Uterus (tissue), 2 donors: Measurements from ENCODE around the gene BDH1.

Experiments
- POLR2A ChIP-seq, 2 donors: fragments of 450-650 bp; IDR thresholded peaks; one replicate each; pipeline ENCODE4 v1.6.1; 2016; ENCODE audit warnings: antibody characterized with exemption in 2 of 2, mild to moderate bottlenecking in 1 of 2, moderate library complexity in 1 of 2
- TF ChIP-seq, protein P1 (sequence below), 4 experiments: fragments of 200-600 bp in 2 of 4; fragments of 450-650 bp in 2 of 4; sonication (generic) in 2 of 4; IDR thresholded peaks; one replicate each; pipeline ENCODE4 v1.5.1; 2016 to 2019; ENCODE audit warnings: antibody characterized with exemption in 4 of 4, mild to moderate bottlenecking in 2 of 4, moderate library complexity in 1 of 4

DNA sequence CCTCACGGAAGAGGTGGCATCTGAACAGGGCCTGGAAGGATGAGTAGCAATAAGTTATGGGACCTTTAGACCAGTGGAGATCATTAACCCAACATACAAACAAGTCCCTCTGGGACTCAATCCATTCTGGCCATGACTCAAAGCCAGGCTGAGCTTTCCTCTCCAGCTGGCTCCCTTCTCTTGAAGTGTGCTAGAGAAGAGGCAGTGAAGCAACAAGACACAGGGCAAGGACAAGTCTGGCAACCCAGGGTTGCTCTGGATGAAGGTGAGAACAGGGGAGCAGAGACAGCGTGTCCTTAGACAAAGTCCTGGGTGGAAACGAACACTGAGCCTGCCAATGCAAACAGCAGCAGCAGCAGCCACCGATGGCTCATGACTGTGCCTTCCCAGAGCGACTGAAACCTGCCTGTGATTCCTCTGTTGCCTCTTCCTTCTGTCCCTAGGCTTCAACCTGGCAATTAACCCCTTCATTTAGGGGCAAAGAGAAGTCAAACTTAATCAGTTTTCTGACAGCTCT, 86.8 kb downstream of the BDH1 start:
- no peak for TF ChIP-seq POLR2A (IDR thresholded peaks at IDR 0.05)
- TF ChIP-seq, protein P1, sequence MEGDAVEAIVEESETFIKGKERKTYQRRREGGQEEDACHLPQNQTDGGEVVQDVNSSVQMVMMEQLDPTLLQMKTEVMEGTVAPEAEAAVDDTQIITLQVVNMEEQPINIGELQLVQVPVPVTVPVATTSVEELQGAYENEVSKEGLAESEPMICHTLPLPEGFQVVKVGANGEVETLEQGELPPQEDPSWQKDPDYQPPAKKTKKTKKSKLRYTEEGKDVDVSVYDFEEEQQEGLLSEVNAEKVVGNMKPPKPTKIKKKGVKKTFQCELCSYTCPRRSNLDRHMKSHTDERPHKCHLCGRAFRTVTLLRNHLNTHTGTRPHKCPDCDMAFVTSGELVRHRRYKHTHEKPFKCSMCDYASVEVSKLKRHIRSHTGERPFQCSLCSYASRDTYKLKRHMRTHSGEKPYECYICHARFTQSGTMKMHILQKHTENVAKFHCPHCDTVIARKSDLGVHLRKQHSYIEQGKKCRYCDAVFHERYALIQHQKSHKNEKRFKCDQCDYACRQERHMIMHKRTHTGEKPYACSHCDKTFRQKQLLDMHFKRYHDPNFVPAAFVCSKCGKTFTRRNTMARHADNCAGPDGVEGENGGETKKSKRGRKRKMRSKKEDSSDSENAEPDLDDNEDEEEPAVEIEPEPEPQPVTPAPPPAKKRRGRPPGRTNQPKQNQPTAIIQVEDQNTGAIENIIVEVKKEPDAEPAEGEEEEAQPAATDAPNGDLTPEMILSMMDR (IDR thresholded peaks at IDR 0.05) = no peak
